ENCODE results near the gene RAD51B. TPM values are rescaled to one million over a fixed set of nuclear protein-coding genes. Genes with fewer than 3 reads are reported as not detected.

The RAD51B gene
- total and polyA plus RNA-seq, 9 of the 15 experiments (the other 6 are each of a cell fraction or from before 2014, with no cell fraction given): 8.5 to 17.3 (median 11.3) TPM

DNA sequence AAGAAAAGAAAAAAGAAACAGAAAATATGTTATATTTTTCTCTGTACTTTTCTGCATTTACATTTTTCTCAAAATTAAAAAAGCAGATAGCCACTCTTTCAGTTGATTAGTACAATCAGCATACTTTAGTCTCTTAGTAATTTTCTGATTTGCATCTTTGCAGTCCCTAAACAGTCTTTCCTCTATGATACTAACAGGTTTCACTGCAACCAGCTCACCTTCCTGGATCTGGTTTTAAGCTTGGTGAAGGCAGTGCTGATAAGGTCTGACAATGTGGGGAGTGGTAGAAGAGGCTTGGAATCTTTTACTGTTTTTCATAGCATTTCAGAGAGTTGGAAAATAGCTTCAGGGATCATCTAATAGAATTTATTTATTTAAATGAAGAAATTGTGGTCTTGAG, 515.7 kb downstream of the RAD51B start:
- Histone ChIP-seq H3K9me3 (replicated peaks; ENCODE audit: control insufficient read depth, insufficient read depth, low read depth, low read length) (no peaks in the 10 kb centered on the region), H3K36me3 (ENCODE audit: control insufficient read depth, insufficient read depth, low read length) (no peaks in the 10 kb centered on the region), H3K4me2 (ENCODE audit: insufficient read depth, low read length) (no peak overlapping the region), H3K27ac (ENCODE audit: extremely low read depth, low read depth, low read length) (no peak overlapping the region), H3K9ac (ENCODE audit: insufficient read depth in 1 of 2, low read depth in 2 of 2, low read length in 2 of 2) (no peak overlapping the region), H3K4me3 (no peak overlapping the region), H3K27me3 (ENCODE audit: control insufficient read depth in 2 of 2, insufficient read depth in 2 of 2, low read length in 2 of 2) (no peaks in the 10 kb centered on the region), H3K9me1 (ENCODE audit: control insufficient read depth, insufficient read depth, low read length) (no peaks in the 10 kb centered on the region), H3K4me1 (replicated peaks in 1 of 2; ENCODE audit: control insufficient read depth in 2 of 2, insufficient read depth in 2 of 2, low read length in 2 of 2) (no peaks in the 10 kb centered on the region), H3K79me2 (ENCODE audit: control insufficient read depth, insufficient read depth, low read length) (no peaks in the 10 kb centered on the region), H2AFZ (ENCODE audit: low read depth, low read length) (no peak overlapping the region), H4K20me1 (replicated peaks; ENCODE audit: control insufficient read depth, insufficient read depth, low read length) (no peaks in the 10 kb centered on the region)
- in situ Hi-C loops (cut with MboI) (no loop called here), intact Hi-C loops (cut with micrococcal nuclease) (no loop called here)
- FAIRE-seq (no peak), ATAC-seq (no peak), DNase-seq (ENCODE audit: extremely low read depth in 1 of 4, low spot score in 3 of 4) (no peak)
- POLR2A ChIA-PET: no interaction called here
- no TSS peak for BruUV-seq (replicated peaks)
- CTCF ChIA-PET (ENCODE audit: low intra/inter-chr PET ratio): no interaction called here
- TF ChIP-seq SMAD2 (IDR thresholded peaks at IDR 0.05; ENCODE audit: low read depth, low read length): no peak
- no peak for TF ChIP-seq CBFA2T2 (conservative IDR thresholded peaks at IDR 0.05)

- no peak for DNase-seq (ENCODE audit: extremely low read depth in 1 of 4, low spot score in 3 of 4)
- CTCF ChIA-PET (ENCODE audit: low intra/inter-chr PET ratio): no interaction called here
- H4K20me1 ChIP-seq (replicated peaks; ENCODE audit: control insufficient read depth, insufficient read depth, low read length): no peaks in the 10 kb centered on the region
- H3K79me2 ChIP-seq (ENCODE audit: control insufficient read depth, insufficient read depth, low read length): no peaks in the 10 kb centered on the region
- no peak overlapping the region for H3K4me3 ChIP-seq
- in situ Hi-C loops (cut with MboI) (no loop called here), intact Hi-C loops (cut with micrococcal nuclease) (no loop called here)
- H3K27me3 ChIP-seq (ENCODE audit: control insufficient read depth in 2 of 2, insufficient read depth in 2 of 2, low read length in 2 of 2): no peaks in the 10 kb centered on the region
- H3K4me2 ChIP-seq (ENCODE audit: insufficient read depth, low read length): no peak overlapping the region
- H3K9me3 ChIP-seq (replicated peaks; ENCODE audit: control insufficient read depth, insufficient read depth, low read depth, low read length): no peaks in the 10 kb centered on the region
- WGBS (ENCODE audit: insufficient coverage, low coverage, missing lambda C conversion rate): 91% methylated on average over 1 of the region's 1 CpG
- no peak for ATAC-seq
- no peak for FAIRE-seq
- H3K9ac ChIP-seq (ENCODE audit: insufficient read depth in 1 of 2, low read depth in 2 of 2, low read length in 2 of 2): no peak overlapping the region
- no peak overlapping the region for H2AFZ ChIP-seq (ENCODE audit: low read depth, low read length)
- H3K9me1 ChIP-seq (ENCODE audit: control insufficient read depth, insufficient read depth, low read length): no peaks in the 10 kb centered on the region
- BruUV-seq (replicated peaks): no TSS peak
- no peak overlapping the region for H3K27ac ChIP-seq (ENCODE audit: extremely low read depth, low read depth, low read length)
- H3K4me1 ChIP-seq (replicated peaks in 1 of 2; ENCODE audit: control insufficient read depth in 2 of 2, insufficient read depth in 2 of 2, low read length in 2 of 2): no peaks in the 10 kb centered on the region; a peak in 1 of 5 replicates
- no peaks in the 10 kb centered on the region for H3K36me3 ChIP-seq (ENCODE audit: control insufficient read depth, insufficient read depth, low read length)
- POLR2A ChIA-PET: no interaction called here
- TF ChIP-seq RUNX1 (IDR thresholded peaks at IDR 0.05; ENCODE audit: low read depth) (no peak), HBP1 (CRISPR knock-in tag; IDR thresholded peaks at IDR 0.05) (no peak), TFAM (CRISPR knock-in tag; conservative IDR thresholded peaks at IDR 0.05) (no peak), CCAR2 (IDR thresholded peaks at IDR 0.05; ENCODE audit: low read depth, low read length) (no peak), ZNF3 (CRISPR knock-in tag; IDR thresholded peaks at IDR 0.05) (no peak), ZNF143 (CRISPR knock-in tag; IDR thresholded peaks at IDR 0.05) (no peak), ETS2 (tag; IDR thresholded peaks at IDR 0.05; ENCODE audit: borderline replicate concordance, poor library complexity, severe bottlenecking) (no peak), NEUROD1 (IDR thresholded peaks at IDR 0.05; ENCODE audit: borderline replicate concordance, low read depth, low read length, partially characterized antibody) (no peak)
- TF ChIP-seq, protein P1, sequence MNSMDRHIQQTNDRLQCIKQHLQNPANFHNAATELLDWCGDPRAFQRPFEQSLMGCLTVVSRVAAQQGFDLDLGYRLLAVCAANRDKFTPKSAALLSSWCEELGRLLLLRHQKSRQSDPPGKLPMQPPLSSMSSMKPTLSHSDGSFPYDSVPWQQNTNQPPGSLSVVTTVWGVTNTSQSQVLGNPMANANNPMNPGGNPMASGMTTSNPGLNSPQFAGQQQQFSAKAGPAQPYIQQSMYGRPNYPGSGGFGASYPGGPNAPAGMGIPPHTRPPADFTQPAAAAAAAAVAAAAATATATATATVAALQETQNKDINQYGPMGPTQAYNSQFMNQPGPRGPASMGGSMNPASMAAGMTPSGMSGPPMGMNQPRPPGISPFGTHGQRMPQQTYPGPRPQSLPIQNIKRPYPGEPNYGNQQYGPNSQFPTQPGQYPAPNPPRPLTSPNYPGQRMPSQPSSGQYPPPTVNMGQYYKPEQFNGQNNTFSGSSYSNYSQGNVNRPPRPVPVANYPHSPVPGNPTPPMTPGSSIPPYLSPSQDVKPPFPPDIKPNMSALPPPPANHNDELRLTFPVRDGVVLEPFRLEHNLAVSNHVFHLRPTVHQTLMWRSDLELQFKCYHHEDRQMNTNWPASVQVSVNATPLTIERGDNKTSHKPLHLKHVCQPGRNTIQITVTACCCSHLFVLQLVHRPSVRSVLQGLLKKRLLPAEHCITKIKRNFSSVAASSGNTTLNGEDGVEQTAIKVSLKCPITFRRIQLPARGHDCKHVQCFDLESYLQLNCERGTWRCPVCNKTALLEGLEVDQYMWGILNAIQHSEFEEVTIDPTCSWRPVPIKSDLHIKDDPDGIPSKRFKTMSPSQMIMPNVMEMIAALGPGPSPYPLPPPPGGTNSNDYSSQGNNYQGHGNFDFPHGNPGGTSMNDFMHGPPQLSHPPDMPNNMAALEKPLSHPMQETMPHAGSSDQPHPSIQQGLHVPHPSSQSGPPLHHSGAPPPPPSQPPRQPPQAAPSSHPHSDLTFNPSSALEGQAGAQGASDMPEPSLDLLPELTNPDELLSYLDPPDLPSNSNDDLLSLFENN (IDR thresholded peaks at IDR 0.05; ENCODE audit: low read depth in 2 of 2, low read length in 2 of 2): no peak
These were observed 516.6 kb downstream of the RAD51B start for GRCh38 chr14:68336165-68336564.

Measured in K562 (cell line).